22Rv1 (cell line): ENCODE measurements around the gene ETV1.

Experiments used
- CTCF ChIP-seq: fragments of 450-650 bp; IDR thresholded peaks from 2 replicates; pipeline ENCODE4 v1.5.1; 2017; ENCODE audit warnings: mild to moderate bottlenecking
- ZFX ChIP-seq: fragments of 450-650 bp; IDR thresholded peaks from 2 replicates; pipeline ENCODE4 v1.6.1; 2017; ENCODE audit warnings: antibody characterized with exemption, borderline replicate concordance

GRCh38 chr7:13908667-13909397, 80.6 kb downstream of the ETV1 start:
- TF ChIP-seq CTCF, result no peak
- TF ChIP-seq ZFX, result no peak
